ENCODE results near the gene CEP85L.

CEP85L gene

DNA sequence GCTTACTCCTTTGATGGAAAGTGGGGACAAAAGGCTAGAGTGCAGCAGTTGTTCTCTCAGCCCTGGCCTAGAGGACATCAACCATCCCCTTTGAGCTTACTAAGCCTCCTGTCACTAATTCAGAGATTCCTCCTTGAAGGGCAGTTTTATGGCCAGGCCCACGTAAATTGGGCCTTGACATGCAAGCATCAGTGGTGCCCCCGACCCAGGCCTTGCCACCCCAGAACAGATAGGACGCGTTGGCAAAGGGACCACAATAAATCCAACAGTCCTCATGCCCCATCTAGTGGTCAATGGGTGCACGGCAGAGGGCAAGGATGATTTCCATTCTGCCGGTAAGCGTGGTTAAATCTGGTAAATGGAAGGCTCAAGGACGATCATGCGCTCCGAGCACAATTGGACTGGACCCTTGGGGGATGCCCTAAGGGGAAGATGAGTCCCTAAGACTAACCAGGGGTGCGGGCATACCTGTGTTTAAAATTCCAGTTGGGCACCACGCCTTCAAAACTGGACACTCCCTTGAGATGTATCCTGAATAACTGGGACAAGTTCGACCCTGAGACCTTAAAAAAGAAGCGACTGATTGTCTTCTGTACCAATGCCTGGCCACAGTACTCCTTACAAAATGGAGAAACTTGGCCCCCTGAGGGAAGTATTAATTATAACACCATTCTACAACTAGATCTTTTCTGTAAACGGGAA is 32.6 kb downstream of the CEP85L start:
- peak; percentile 58 to 74 for DNase-seq

DNA sequence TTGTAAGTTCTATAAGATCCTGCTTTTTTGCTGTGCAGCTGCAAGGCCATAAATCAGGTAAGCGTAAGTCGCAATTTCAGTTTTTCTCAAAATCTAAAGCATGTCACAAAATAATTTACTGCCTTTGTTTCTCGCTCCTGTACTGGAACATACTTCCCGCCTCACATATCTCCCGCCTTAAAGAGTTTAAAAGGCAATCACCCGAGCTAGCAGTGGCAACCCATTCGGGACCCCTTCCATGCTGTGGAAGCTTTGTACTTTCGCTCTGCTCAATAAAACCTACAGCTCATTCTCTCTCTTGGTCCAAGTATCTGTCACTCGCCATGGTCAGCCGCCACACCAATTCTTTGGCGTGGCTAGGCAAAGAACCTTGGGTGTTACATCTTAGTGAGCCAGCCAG is 34.0 kb downstream of the CEP85L start:
- DNase-seq, result no peak

DNA sequence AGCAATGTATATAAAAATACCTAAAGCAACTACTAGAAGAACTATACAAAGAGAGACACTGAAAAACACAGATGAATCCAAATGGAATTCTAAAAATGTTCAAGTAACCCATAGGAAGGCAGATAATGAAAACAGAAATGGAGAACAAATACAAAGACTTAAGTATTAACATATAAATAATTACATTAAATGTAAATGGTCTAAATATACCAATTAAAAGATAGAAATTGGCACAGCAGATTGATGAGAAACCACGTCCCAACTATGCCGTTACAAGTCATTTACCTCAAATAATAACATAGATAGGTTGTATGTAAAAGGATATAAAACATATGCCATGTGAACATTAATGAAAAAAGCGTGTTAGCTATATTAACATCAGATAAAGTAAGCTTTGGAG is 40.1 kb downstream of the CEP85L start:
- no peak for DNase-seq

DNA sequence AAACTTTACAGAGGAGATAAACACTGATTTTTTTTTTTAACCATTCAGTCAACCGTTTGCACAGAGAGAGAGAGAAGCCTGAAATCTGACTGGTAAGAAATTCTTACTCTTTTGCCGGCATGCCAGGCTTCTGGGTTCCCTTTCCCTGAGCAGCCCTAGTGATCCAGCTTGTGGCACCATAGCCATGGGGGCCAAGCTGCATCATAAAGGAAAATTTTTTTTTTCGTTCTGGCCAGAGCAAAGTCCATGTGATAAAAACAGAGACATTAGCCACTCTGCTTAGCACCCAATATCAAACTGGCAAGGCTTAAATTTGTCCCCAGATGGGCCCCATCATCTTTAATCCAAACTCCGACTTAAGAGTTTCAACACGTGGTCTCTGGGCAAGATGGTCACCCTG is 44.5 kb downstream of the CEP85L start:
- no peak for DNase-seq

DNA sequence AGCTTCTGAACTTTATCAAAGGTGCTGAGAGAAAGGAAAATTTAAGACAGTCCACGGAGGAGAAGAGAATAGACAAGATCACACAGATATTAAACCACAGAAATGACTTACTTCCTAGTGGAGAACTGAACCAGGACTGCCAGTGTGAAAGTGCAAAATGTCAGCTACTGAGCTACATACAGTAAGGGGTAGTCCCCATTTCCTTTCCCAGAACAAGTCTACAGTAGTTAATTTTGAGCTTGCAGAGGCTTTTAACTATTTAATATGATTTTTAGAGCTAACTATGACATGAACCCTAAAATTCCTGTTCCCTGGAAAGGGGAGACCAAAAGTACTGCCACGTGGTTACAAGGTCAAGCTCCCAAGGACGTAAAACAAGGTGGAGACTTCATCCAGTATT is 45.1 kb downstream of the CEP85L start:
- DNase-seq, result no peak

DNA sequence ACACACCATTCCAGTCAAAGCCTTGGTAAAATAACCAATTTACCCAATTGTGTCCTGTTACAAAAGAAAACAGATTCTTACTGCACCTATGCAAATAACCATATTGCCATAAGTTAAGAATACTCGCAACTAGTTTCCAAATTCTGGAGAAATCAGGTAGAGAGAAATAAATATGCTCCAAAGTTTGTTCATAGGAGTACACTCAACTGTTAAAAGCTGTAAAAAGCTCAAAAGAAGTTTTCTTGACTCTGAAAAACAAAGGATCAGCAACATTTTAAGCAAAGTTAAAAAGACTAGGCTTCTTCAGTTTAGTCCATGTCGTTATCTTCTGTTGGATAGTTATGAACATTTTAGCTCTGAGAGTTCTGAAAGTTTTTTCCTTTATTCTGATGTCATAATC is 48.0 kb downstream of the CEP85L start:
- DNase-seq, result no peak

DNA sequence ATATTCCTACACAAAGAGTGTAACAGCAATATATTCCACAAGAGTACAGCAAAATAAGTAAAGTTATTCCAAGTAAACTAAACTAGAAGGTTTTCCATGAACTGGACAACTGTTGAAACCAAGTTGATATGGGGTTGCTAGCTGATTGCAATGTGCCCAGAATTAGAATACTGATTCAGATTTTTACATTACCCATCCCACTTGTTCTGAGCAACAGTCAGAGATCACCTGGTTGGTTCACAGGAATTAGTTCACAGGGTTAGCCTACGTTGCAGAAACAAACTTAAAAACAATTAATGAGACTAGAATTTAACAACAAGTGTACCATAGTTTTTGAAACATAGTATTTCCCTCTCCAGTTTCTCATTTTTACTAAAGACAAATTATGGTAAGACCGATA is 49.1 kb downstream of the CEP85L start:
- no peak for DNase-seq

DNA sequence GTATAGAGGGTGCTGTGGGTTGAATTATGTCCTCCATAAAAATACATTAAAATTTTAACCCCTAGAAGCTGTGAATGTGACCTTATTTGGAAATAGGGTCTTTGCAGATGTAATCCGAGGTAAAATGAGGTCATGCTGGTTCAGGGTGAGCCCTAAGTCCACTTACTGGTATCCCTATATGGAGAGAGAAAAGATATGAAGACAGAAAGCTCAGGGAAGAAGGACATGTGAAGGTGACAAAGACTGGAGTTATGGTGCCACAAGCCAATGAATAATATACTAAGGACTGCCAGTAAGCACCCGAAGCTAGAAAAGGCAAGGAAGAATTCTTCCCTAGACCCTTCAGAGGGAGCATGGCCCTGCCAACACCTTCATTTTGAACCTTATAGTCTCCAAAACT is 53.1 kb downstream of the CEP85L start:
- DNase-seq, result no peak

DNA sequence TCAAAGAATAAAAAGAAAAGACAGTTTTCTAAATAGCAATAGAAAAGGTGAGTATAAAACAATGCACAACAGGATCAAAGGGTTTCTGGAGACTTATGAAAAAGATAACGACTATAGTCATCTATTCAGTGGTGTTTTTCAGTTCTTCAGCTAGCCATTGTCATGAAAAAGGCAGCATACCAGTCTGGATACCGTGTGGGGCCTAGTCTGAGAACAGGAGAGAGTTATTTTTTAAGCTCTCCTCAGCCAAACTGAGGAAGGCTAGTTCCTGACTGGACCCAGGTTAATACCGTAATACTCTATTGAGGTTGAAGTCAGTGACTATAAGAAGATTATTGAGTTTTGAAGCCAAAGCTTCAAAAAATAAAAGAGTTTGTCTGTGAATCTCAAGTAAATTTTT is 53.8 kb downstream of the CEP85L start:
- DNase-seq, result no peak

DNA sequence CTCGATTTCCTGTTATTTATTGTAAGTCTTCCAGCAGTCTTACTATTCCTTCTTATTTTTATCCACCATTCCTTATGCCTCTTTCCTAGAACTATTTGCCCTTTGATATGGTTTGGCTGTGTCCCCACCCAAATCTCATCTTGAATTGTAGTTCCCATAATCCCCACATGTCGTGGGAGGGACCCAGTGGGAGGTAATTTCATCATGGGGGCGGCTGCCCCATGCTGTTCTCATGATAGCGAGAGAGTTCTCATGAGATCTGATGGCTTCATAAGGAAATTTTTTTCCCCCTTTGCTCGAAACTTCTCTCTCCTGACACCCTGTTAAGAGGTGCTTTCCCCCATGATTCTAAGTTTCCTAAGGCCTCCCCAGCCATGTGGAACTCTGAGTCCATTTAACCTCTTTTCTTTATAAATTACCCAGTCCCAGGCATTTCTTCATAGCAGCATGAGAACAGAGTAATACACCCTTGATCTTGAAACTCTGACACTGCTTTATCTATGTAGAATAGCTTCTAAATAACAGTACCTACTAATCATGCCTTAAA is 54.5 kb downstream of the CEP85L start:
- no peak for DNase-seq

DNA sequence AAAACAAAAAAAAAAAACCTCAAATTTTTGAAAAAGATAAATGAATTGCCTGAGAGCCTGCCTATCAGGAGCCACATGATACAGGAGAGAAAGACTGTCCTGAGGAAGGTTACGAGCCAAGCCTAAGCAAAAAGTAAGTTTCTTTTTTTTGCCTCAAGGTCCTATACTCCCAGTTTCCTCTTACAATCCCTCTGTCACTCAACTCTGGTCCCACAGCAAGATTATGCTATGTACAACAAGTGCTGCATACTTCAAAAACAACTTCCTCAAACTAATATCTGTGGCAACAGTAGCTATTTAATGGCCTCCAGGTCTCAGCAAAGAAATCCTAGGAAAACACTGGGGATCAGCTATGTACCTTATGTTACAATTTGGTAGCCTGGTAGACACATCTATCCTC is 56.5 kb downstream of the CEP85L start:
- DNase-seq, result no peak

DNA sequence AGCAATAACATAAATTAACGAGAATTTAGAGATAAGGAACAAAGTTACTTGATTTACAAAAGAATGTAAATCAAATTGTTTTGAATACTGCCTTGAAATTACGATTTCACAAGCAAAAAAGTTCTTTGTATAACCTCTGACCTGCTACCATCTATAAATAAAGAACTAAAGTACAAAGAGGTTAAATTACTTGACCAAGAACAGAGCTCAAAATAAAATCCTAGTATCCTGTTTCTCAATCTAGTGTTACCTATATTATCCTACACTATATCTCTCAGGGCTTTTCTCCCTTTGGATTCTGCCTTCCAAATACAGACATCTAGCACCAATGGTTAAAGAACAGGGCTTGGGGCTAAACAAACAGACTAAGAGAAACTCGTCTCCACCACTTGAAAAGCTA is 59.5 kb downstream of the CEP85L start:
- no peak for DNase-seq

DNA sequence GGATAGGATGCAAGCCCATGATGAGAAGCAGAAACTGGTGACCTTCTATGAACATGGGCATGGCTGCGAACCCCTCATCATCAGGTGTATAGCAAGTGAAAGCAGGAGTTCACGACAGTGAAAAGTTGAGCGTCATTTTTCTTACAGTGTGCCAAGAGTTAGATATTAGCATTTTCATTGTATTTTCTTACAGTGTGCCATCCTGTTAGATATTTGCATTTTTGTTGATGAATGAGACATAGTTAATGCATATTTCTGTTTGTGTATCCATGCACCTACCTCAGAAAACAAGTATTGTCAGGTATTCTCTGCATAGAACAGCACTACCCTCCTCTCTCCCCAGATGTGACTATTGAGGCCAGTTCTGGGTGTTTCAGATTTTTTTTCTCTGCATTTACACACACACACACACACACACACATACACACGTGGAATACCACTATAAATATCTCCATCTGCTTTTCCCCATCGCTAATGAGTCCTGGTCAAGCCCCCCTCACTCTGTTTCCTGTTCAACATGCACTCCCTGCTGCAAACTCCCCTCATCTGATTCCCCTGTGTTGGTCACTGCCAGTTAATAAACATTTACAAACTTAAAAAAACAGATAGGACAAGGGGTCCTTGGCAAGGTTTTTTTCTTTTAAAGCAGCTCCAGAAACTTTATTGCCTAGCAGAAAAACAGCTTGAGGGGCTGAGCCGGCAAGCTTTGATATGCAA is 61.6 kb downstream of the CEP85L start:
- DNase-seq, result no peak

DNA sequence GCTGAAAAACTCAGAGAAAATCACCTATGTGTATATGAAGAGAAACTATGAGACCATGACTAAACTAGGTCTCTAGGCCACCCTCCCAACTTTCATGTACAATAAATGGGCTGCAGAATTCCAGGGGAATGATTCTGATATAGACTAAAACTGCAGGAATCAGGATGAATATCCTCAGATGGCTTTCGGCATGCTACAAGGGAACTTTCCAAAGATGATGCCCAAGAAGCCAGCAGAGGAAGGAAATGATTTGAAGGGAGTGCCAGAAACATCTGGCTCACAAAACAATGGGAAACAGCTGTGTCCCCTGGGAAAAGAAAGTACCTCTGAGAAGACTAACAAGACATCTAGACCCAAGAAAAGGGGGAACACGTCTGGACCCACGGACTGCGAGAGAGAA is 62.2 kb downstream of the CEP85L start:
- no peak for DNase-seq

DNA sequence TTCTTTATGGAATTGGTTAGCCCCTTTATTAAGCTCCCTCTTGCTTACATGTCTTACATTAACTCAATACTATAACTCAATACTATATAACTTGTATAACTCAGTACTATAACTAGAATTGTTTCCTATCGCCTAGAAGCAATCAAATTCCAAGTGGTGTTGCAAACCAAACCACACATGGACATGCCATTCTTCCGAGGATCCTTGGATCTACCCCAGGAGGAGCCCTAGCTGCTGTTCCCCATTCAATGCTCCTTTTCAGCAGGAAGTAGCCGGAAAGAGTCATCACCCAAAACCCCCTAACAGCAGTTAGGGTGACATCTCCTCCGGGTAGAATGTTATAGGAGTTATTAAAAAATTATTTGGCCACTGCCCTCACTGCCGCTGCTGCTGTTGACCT is 62.8 kb downstream of the CEP85L start:
- DNase-seq, result no peak

DNA sequence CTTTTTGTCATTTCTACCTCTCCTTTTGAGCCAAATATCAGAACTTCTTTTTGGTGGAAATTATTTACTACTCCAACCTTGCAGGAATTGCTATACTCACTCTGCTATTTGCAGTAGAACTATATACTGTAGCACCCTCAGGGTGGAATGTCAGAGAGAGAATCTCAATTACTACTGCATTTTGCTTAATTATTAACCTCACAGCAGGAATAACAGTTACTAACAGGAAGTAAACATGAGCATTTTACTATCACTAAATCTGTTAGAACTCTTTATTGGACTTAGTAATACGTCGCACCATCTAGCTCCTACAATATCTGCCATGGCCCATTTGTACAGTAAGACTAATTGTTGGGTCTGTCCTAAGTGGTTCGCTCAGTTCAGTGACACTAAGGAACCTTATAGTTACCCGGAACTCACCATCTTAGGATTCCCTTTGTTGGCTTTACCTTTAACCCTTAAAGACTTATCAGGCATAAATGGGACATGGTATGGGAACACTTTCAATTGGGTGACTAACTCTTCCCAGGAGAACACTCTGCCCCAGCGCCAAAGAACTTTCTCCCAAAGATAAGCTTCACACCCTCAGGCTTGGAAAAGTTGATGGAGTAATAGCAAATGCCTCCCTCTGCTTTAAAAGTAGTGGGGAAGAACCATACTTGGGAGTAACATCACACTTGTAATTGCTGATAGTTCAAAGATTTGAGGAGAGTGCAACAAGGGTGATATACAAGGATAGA is 64.5 kb downstream of the CEP85L start:
- DNase-seq, result no peak

DNA sequence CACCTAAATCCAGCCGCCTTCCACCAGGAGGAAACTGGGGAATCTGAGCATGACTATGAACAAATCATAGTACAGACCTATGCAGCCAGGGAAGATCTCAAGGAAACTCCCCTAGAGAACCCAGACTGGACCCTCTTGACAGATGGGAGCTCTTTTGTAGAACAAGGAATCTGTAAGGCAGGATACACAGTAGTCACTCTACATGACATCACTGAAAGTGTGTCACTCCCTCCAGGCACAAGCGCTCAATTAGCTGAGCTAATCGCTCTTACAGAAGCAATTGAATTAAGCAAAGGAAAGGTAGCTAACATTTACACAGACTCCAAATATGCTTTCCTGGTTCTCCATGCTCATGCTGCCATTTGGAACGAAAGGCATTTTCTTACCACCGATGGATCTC is 66.5 kb downstream of the CEP85L start:
- DNase-seq, result no peak

DNA sequence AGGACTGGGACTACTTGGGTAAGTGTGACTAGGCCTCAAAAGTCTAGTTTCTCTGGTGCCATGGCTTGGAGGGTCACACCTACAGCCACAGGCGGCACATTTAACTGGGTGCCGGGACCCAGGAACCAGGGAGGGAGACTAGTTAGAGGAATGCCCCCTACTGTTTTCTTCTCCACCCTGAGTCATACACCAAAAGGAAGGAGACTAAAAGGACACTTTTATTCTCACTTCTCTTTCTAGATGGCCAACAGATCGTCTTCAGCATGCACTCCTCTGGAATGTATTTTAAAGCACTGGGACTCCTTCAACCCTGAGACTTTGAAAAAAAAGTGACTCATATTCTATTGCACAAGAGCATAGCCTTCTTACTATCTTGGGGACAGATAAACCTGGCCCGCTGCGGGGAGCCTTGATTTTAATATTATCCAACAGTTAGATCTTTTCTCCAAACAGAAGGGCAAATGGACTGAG is 69.9 kb downstream of the CEP85L start:
- no peak for DNase-seq

DNA sequence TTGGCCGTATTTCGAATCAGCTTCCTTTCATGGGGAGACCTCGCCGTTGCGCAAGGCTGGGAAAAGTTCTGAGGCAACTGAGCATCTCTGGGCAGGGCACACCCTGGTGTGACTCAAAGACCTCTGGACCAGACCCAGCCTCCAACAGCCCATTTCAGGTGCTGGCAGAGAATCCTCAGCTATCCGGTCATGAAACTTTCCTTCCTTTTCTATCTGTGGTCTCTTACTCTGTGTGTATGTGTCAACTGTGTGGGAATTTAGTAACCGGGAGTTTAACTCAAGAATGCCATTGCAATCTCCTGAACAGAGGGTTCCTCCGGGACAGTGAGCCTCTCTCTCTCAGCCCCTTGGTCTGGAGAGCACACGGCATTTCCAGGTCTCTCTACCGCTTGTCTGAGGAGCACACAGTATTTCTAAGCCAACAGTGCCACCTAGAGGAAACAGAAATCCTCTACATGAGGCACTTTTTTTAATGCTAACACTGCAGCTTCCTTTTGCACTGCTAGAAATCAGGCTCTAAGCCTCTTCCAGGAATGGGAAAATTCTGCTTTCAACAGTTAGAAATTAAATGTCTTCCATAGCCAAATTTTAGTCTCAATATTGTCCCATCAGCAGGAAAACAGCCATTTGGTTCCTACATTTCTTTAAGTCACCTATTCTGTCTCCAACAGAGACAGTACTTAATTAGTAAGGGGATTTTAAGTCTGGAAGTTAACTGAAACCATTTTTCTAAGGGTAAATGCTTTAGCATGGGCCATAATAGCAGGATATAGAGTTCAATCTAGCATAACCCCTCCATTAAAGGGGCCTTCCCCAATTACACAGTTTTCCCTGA is 70.6 kb downstream of the CEP85L start:
- peak; percentile 15 to 62 for DNase-seq

DNA sequence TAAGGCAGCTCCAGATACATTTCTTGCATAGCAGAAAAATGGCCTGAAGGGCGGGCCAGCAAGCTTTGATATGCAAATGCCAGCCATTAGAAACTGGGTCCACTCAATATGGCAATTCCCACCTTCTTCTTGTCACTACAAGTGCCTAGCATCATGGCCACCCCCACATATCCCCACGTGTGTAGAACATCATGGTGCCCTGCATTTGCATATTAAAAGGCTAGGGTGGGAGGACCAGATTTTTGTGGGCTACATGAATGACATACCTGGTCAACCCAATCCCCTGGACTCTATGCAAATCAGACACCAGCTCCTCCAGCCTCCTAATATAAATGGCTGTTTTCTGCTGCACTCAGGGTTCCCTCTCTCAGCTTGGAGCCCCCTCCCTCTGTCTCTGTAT is 71.6 kb downstream of the CEP85L start:
- no peak for DNase-seq

DNA sequence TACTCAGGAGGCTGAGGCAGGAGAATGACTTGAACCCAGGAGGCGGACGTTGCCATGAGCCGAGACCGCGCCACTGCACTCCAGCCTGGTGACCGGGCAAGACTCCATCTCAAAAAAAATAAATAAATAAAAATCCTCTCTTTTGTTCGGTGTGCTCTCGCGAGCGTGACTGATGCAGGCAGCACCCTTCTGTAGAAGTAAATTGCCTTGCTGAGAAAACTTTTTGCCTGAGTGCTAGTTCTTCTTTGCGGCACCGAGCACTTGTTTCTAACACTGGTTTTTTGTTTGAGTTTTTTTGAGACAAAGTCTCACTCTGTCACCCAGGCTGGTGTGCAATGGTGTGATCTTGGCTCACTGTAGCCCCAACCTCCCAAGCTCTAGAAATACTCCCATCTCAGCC is 72.8 kb downstream of the CEP85L start:
- DNase-seq, result no peak

DNA sequence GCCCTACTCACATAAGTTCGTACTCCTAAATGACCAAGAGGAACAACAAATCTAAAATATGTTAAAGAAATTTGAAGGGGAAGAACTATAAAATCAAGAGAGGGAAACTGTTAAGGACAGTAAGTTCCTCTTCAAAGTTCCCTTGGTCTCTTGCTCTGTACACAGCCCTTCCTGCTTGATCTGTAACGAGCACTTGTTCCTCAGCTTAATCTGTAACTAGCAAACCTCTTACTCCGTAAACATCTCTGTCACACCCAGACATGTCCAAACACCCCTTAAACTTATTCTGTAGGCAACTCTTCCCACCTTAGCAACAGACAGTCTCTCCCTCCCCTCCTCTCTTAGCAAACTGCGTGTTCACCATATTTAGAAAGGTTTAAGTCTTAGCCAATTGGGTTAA is 73.4 kb downstream of the CEP85L start:
- no peak for DNase-seq
